K562 (cell line): ENCODE results near the gene CDHR2. TPM values are rescaled to one million over a fixed set of nuclear protein-coding genes. Genes with fewer than 3 reads are reported as not detected.

Experiments
- ATAC-seq: fragments of 200-7000 bp; cut with Tn5 transposase; 3 replicates; pipeline ENCODE4 v1.9.1; 2020; ENCODE audit warnings: moderate library complexity
- BruUV-seq: library from RNA; stranded (reverse); fragments of 400-500 nt; replicated peaks from 2 replicates; lab custom pipeline; 2021; lab: Mats Ljungman, UMichigan
- CTCF ChIA-PET: fragments of 300-600 bp; formaldehyde crosslinking; extraction: SDS; loops from one replicate; lab custom pipeline; 2021; ENCODE audit warnings: low intra/inter-chr PET ratio; lab: Yijun Ruan, JAX
- POLR2A ChIA-PET: fragments of 300-600, 350-650 bp; sonication (Branson Sonifier 250); formaldehyde crosslinking; extraction: SDS; loops from one replicate; lab custom pipeline; 2021; ENCODE audit warnings: antibody characterized with exemption, inconsistent platforms; lab: Yijun Ruan, JAX
- DNase-seq, 4 experiments: peaks; one replicate each; pipeline versions ENCODE4 v3.0.0 to v3.0.0-alpha.2; 2011 to 2018; ENCODE audit warnings: low spot score in 3 of 4, mixed read lengths in 3 of 4; ENCODE audit errors: extremely low read depth in 1 of 4
- FAIRE-seq: peaks from 2 replicates; lab custom pipeline; 2011; peaks lifted over from hg19 to GRCh38; lab: Jason Lieb, UNC
- H2AFZ ChIP-seq: 2 replicates; pipeline ENCODE4 v1.6.0; 2011; ENCODE audit warnings: low read depth, low read length, control low read depth, inconsistent platforms
- H3K27ac ChIP-seq: fragments of 200-600 bp; 3 replicates; pipeline ENCODE4 v1.8.0; 2011; ENCODE audit warnings: low read depth, mild to moderate bottlenecking, control low read depth, inconsistent platforms, low read length, moderate library complexity, mixed read lengths; ENCODE audit errors: extremely low read depth
- H3K27me3 ChIP-seq, 2 experiments: fragments of 300-600 bp in 1 of 2; 2 replicates in 1 of 2; 3 replicates in 1 of 2; pipeline versions ENCODE4 v1.6.0 to v1.8.0; 2011; ENCODE audit warnings: inconsistent platforms in 2 of 2, low read length in 2 of 2, mild to moderate bottlenecking in 1 of 2, mixed read lengths in 1 of 2, moderate library complexity in 1 of 2; ENCODE audit not compliant: control insufficient read depth in 2 of 2, insufficient read depth in 2 of 2
- H3K36me3 ChIP-seq: fragments of 300-600 bp; 3 replicates; pipeline ENCODE4 v1.8.0; 2011; ENCODE audit warnings: mild to moderate bottlenecking, low read length, inconsistent platforms; ENCODE audit not compliant: control insufficient read depth, insufficient read depth
- H3K4me1 ChIP-seq, 2 experiments: fragments of 200-600 bp in 1 of 2; replicated peaks in 1 of 2; 2 replicates in 1 of 2; 3 replicates in 1 of 2; pipeline versions ENCODE4 v1.5.1 to v1.8.0; 2011; ENCODE audit warnings: inconsistent platforms in 2 of 2, low read length in 2 of 2, mild to moderate bottlenecking in 1 of 2, mixed read lengths in 1 of 2, moderate library complexity in 1 of 2; ENCODE audit not compliant: control insufficient read depth in 2 of 2, insufficient read depth in 2 of 2
- H3K4me2 ChIP-seq: 2 replicates; pipeline ENCODE4 v1.6.1; 2011; ENCODE audit warnings: low read length, control low read depth, inconsistent platforms, mixed read lengths; ENCODE audit not compliant: insufficient read depth
- H3K4me3 ChIP-seq: fragments of 200-600 bp; sonication (generic), shearing (Covaris generic); 2 replicates; pipeline ENCODE4 v1.5.1; 2016; ENCODE audit warnings: control low read depth, inconsistent platforms
- H3K79me2 ChIP-seq: fragments of 200-600 bp; 3 replicates; pipeline ENCODE4 v1.8.0; 2011; ENCODE audit warnings: low read length, inconsistent platforms; ENCODE audit not compliant: control insufficient read depth, insufficient read depth
- H3K9ac ChIP-seq, 2 experiments: 2 replicates each; pipeline versions ENCODE4 v1.6.0 to v1.6.1; 2011; ENCODE audit warnings: low read depth in 2 of 2, low read length in 2 of 2, control low read depth in 1 of 2, inconsistent platforms in 1 of 2, mild to moderate bottlenecking in 1 of 2, mixed read lengths in 1 of 2; ENCODE audit not compliant: insufficient read depth in 1 of 2
- H3K9me1 ChIP-seq: one replicate; pipeline ENCODE4 v1.6.0; 2011; ENCODE audit warnings: inconsistent platforms, mild to moderate bottlenecking, low read length, moderate library complexity; ENCODE audit not compliant: control insufficient read depth, insufficient read depth
- H3K9me3 ChIP-seq: replicated peaks from 2 replicates; pipeline ENCODE4 v1.5.1; 2011; ENCODE audit warnings: low read depth, low read length, inconsistent platforms; ENCODE audit not compliant: control insufficient read depth, insufficient read depth
- H4K20me1 ChIP-seq: replicated peaks from 2 replicates; pipeline ENCODE4 v1.6.1; 2011; ENCODE audit warnings: low read length, inconsistent platforms, mixed read lengths; ENCODE audit not compliant: control insufficient read depth, insufficient read depth
- ARHGAP35 ChIP-seq: fragments of 450-650 bp; IDR thresholded peaks from 2 replicates; pipeline ENCODE4 v1.6.1; 2018; ENCODE audit not compliant: partially characterized antibody
- BHLHE40 ChIP-seq: IDR thresholded peaks from 2 replicates; pipeline ENCODE4 v1.6.1; 2011; ENCODE audit warnings: low read length, improper control_type of control experiment
- GTF2A2 ChIP-seq: IDR thresholded peaks from 2 replicates; pipeline ENCODE4 v1.6.1; 2016; ENCODE audit warnings: mild to moderate bottlenecking, missing genetic modification characterization, missing compliant biosample characterization
- HDAC6 ChIP-seq: IDR thresholded peaks from 2 replicates; pipeline ENCODE4 v1.6.1; 2012; ENCODE audit warnings: low read depth, mild to moderate bottlenecking, control low read depth, inconsistent platforms, low read length, moderate library complexity
- JUND ChIP-seq, 2 experiments: IDR thresholded peaks; 2 replicates in 1 of 2; 3 replicates in 1 of 2; pipeline ENCODE4 v1.6.1; 2011; ENCODE audit warnings: borderline replicate concordance in 2 of 2, low read depth in 2 of 2, low read length in 2 of 2, improper control_type of control experiment in 1 of 2, missing biosample characterization in 1 of 2, missing genetic modification characterization in 1 of 2, missing genetic modification reagents in 1 of 2
- MECOM ChIP-seq: fragments of 250-450 bp; sonication (Bioruptor Pico); IDR thresholded peaks from 2 replicates; pipeline ENCODE4 v1.8.0; 2022; ENCODE audit warnings: inconsistent platforms
- MLLT1 ChIP-seq, 2 experiments: fragments of 450-650 bp; IDR thresholded peaks; 2 replicates each; pipeline ENCODE4 v1.6.1; 2016
- MYC ChIP-seq, 2 experiments: fragments of 250-450 bp in 1 of 2; sonication (Bioruptor Pico) in 1 of 2; IDR thresholded peaks; 2 replicates each; pipeline versions ENCODE4 v1.5.1 to v1.6.1; 2012 to 2021; ENCODE audit warnings: low read depth in 2 of 2, borderline replicate concordance in 1 of 2, improper control_type of control experiment in 1 of 2, low read length in 1 of 2, mild to moderate bottlenecking in 1 of 2, moderate library complexity in 1 of 2
- NEUROD1 ChIP-seq: fragments of 150-350 bp; IDR thresholded peaks from 2 replicates; pipeline ENCODE4 v1.6.1; 2014; ENCODE audit warnings: borderline replicate concordance, low read length, low read depth; ENCODE audit not compliant: partially characterized antibody
- NFIC ChIP-seq: fragments of 450-650 bp; IDR thresholded peaks from 2 replicates; pipeline ENCODE4 v1.6.1; 2017; ENCODE audit warnings: mild to moderate bottlenecking, inconsistent platforms
- NFRKB ChIP-seq: fragments of 450-650 bp; IDR thresholded peaks from 2 replicates; pipeline ENCODE4 v1.6.1; 2016; ENCODE audit warnings: low read depth
- NR4A1 ChIP-seq, 2 experiments: fragments of 250-450 bp in 1 of 2; fragments of 450-650 bp in 1 of 2; sonication (Bioruptor Pico) in 1 of 2; IDR thresholded peaks; 2 replicates each; pipeline versions ENCODE4 v1.4.0 to v1.6.1; 2016 to 2020; ENCODE audit warnings: mild to moderate bottlenecking in 2 of 2, missing compliant biosample characterization in 1 of 2, missing genetic modification characterization in 1 of 2, moderate library complexity in 1 of 2
- SNIP1 ChIP-seq: fragments of 450-650 bp; IDR thresholded peaks from 2 replicates; pipeline ENCODE4 v1.7.1; 2017; ENCODE audit warnings: low read depth, mild to moderate bottlenecking
- TARDBP ChIP-seq: fragments of 450-650 bp; IDR thresholded peaks from 2 replicates; pipeline ENCODE4 v1.6.1; 2016
- XRCC5 ChIP-seq: fragments of 200-400 bp; formaldehyde crosslinking; IDR thresholded peaks from 2 replicates; pipeline ENCODE4 v1.6.1; 2017; ENCODE audit warnings: low read depth, mild to moderate bottlenecking, low read length
- ZC3H4 ChIP-seq: sonication (generic); formaldehyde crosslinking; IDR thresholded peaks from 2 replicates; pipeline ENCODE4 v1.9.0; 2021; ENCODE audit warnings: missing genetic modification reagents, borderline replicate concordance
- ZKSCAN1 ChIP-seq: fragments of 150-350 bp; IDR thresholded peaks from 2 replicates; pipeline ENCODE4 v1.6.1; 2016; ENCODE audit warnings: low read depth, low read length
- ZNF197 ChIP-seq: fragments of 200-800 bp; sonication (Bioruptor generic); IDR thresholded peaks from 2 replicates; pipeline ENCODE4 v1.6.1; 2016; ENCODE audit warnings: low read depth, missing genetic modification characterization, missing compliant biosample characterization
- ZNF584 ChIP-seq: fragments of 200-800 bp; sonication (Bioruptor generic); IDR thresholded peaks from 2 replicates; pipeline ENCODE4 v1.6.1; 2016; ENCODE audit warnings: low read depth, mild to moderate bottlenecking, missing genetic modification characterization, missing compliant biosample characterization
- ZNF644 ChIP-seq: fragments of 200-800 bp; sonication (Bioruptor generic); IDR thresholded peaks from 2 replicates; pipeline ENCODE4 v1.6.1; 2016; ENCODE audit warnings: low read depth, missing genetic modification characterization, missing compliant biosample characterization
- ZNF766 ChIP-seq: fragments of 200-800 bp; sonication (Bioruptor generic); conservative IDR thresholded peaks from 2 replicates; pipeline ENCODE4 v1.6.1; 2016; ENCODE audit warnings: missing genetic modification characterization, missing compliant biosample characterization
- WGBS: fragments of 100-300 bp; shearing (Covaris generic); methylation state at CpG from one replicate; pipeline ENCODE4 v1.1.6; 2016; ENCODE audit warnings: low coverage, mixed read lengths; ENCODE audit not compliant: insufficient coverage; ENCODE audit errors: missing lambda C conversion rate; 5-methylcytosine and 5-hydroxymethylcytosine counted together
- in situ Hi-C: fragments of 300-500 bp; cut with MboI; formaldehyde crosslinking; loops from 4 replicates; pipeline ENCODE4 v1.15.0; 2018; ENCODE audit warnings: inconsistent platforms, mixed read lengths
- intact Hi-C: fragments of 100-400 bp; cut with micrococcal nuclease; formaldehyde crosslinking; loops from 2 replicates; pipeline ENCODE4 v1.14.2; 2022
- polyA plus RNA-seq, 8 experiments: library from polyadenylated mRNA; depleted of rRNA in 4 of 8; stranded (reverse) in 5 of 8; unstranded in 3 of 8; fragments of >200 nt; fragmentation: Nextera tagmentation in 2 of 8; fragmentation: Illumina TruSeq in 1 of 8; extraction: Ambion mirVana in 2 of 8; extraction: Trizol in 1 of 8; gene quantifications; 2 replicates each; pipeline versions ENCODE4 v1.2.1 to v1.2.3, GENCODE V29; 2011 to 2014; ENCODE audit warnings: inconsistent platforms in 1 of 8, missing spikeins in 1 of 8
- total RNA-seq, 7 experiments: library from RNA; depleted of rRNA in 6 of 7; stranded (reverse); fragments of >200 nt in 6 of 7; fragmentation: Illumina TruSeq in 2 of 7; extraction: Trizol in 2 of 7; gene quantifications; 2 replicates each; pipeline versions ENCODE4 v1.2.1 to v1.2.3, GENCODE V29; 2011 to 2021; ENCODE audit warnings: low replicate concordance in 1 of 7

Gene CDHR2
- total and polyA plus RNA-seq, 9 of the 15 experiments (the other 6 are each of a cell fraction or from before 2014, with no cell fraction given) = 0.01 to 0.62 (median 0.09) TPM; not detected in 2

GRCh38 chr5:176540476-176540899 lies 8.7 kb upstream of the CDHR2 start (continued):
- TF ChIP-seq JUND (IDR thresholded peaks at IDR 0.05; ENCODE audit: borderline replicate concordance, low read depth, low read length) (peak; percentile 74), JUND (tag; IDR thresholded peaks at IDR 0.05; ENCODE audit: borderline replicate concordance, low read depth, low read length) (no peak), XRCC5 (no peak), ZC3H4 (CRISPR knock-in tag) (no peak), NEUROD1 (no peak), GTF2A2 (no peak), SNIP1 (no peak)

- Histone ChIP-seq H3K9ac (peak overlapping the region; percentile 75 to 94; a peak in 3 of 4 replicates), H3K9me3 (no peaks in the 10 kb centered on the region), H4K20me1 (no peaks in the 10 kb centered on the region)
- ATAC-seq (no peak), DNase-seq (no peak)
- peak in 1 of 2 experiments; percentile 75; a peak in 2 of 4 replicates for TF ChIP-seq MLLT1 (IDR thresholded peaks at IDR 0.05)
- TF ChIP-seq ARHGAP35 = no peak
- TF ChIP-seq MECOM (CRISPR knock-in tag) = 0 out of 2 replicates have a peak, but pooled peaks have one; percentile 10
- peak; percentile 78; the same call in 1 of the 2 replicates for TF ChIP-seq NFRKB
- peak; percentile 48 for TF ChIP-seq ZNF644 (tag)
- peak; percentile 53; the same call in 1 of the 2 replicates for TF ChIP-seq TARDBP
- TF ChIP-seq ZKSCAN1 = peak; percentile 90
- TF ChIP-seq ZNF766 (CRISPR knock-in tag) = 0 out of 2 replicates have a peak, but pooled peaks have one; percentile 24
- TF ChIP-seq BHLHE40 = no peak
- no peak for TF ChIP-seq MYC (IDR thresholded peaks at IDR 0.05; ENCODE audit: low read depth, low read length)
- TF ChIP-seq MYC (CRISPR knock-in tag; IDR thresholded peaks at IDR 0.05; ENCODE audit: borderline replicate concordance, low read depth) = peak; percentile 52; the same call in 1 of the 2 replicates
- 0 out of 2 replicates have a peak, but pooled peaks have one; percentile 44 for TF ChIP-seq ZNF197
- TF ChIP-seq NR4A1 (CRISPR knock-in tag; IDR thresholded peaks at IDR 0.05) = no peak
- TF ChIP-seq NR4A1 (tag; IDR thresholded peaks at IDR 0.05) = no peak
- no peak for TF ChIP-seq HDAC6
- peak; percentile 49; the same call in 1 of the 2 replicates for TF ChIP-seq ZNF584 (CRISPR knock-in tag)
- peak; percentile 20; the same call in 1 of the 2 replicates for TF ChIP-seq GTF2A2
- no peak for TF ChIP-seq NFIC
- TF ChIP-seq, all 486 proteins: peak for 11
- no TSS peak for BruUV-seq
- ChIA-PET POLR2A (interaction anchor here (0.5 to 1.6 kb wide), 3 partner anchors 10 to 29 kb away, joined by 3 to 4 read pairs (median 3); no protein-coding TSS in a partner anchor), CTCF (no interaction called here)
- Histone ChIP-seq H3K79me2 (peaks cover 32% of the 10 kb centered on the region), H3K4me2 (peak overlapping the region; percentile 94; the same call in 1 of the 2 replicates), H3K27me3 (no peaks in the 10 kb centered on the region), H2AFZ (no peak overlapping the region), H3K4me3 (no peak overlapping the region), H3K36me3 (no peaks in the 10 kb centered on the region; the same call in 2 of the 3 replicates), H3K9me1 (no peaks in the 10 kb centered on the region), H3K4me1 (peaks cover 41 to 57% of the 10 kb centered on the region in 2 experiments), H3K27ac (peak overlapping the region; percentile 77; the same call in 2 of the 3 replicates)
- intact Hi-C loops = no loop called here
- WGBS = 77% methylated on average over 8 of the region's 8 CpGs
- no peak for FAIRE-seq
- in situ Hi-C loops = no loop called here
Observed at GRCh38 chr5:176540956-176541337, 8.2 kb upstream of the CDHR2 start.
